ENCODE results near the gene OTUD5.

The OTUD5 gene

GRCh38 chrX:48974033-48974432, 16.6 kb upstream of the OTUD5 start:
- H4K20me1 ChIP-seq (ENCODE audit: insufficient read depth, low read length): no peaks in the 10 kb centered on the region
- TF ChIP-seq CTCF (IDR thresholded peaks at IDR 0.05; ENCODE audit: low read length) (no peak), EZH2 (IDR thresholded peaks at IDR 0.05; ENCODE audit: borderline replicate concordance, low read length) (no peak)
- no peaks in the 10 kb centered on the region for H3F3A ChIP-seq (ENCODE audit: insufficient read depth, low read length)

GRCh38 chrX:48972220-48973164, 15.1 kb upstream of the OTUD5 start:
- Histone ChIP-seq H3F3A (ENCODE audit: insufficient read depth, low read length) (no peaks in the 10 kb centered on the region), H4K20me1 (ENCODE audit: insufficient read depth, low read length) (no peaks in the 10 kb centered on the region), H3K36me3 (ENCODE audit: insufficient read depth, low read length) (peaks cover 15% of the 10 kb centered on the region), H3K9me3 (ENCODE audit: low read length) (no peaks in the 10 kb centered on the region), H3K9me2 (ENCODE audit: low read depth, low read length) (no peaks in the 10 kb centered on the region), H3K4me2 (ENCODE audit: low read length) (no peak overlapping the region), H3K9ac (ENCODE audit: low read length) (no peak overlapping the region), H3K27ac (ENCODE audit: low read depth, low read length, poor library complexity, severe bottlenecking) (no peak overlapping the region), H3K4me1 (ENCODE audit: insufficient read depth, low read length, severe bottlenecking) (peaks cover 4% of the 10 kb centered on the region), H3K79me2 (ENCODE audit: insufficient read depth, low read length) (no peaks in the 10 kb centered on the region), H3K27me3 (ENCODE audit: insufficient read depth, low read length) (no peaks in the 10 kb centered on the region), H2AFZ (ENCODE audit: low read length) (no peak overlapping the region), H3K4me3 (ENCODE audit: low read depth, low read length, poor library complexity, severe bottlenecking) (no peak overlapping the region)
- TF ChIP-seq EZH2 (IDR thresholded peaks at IDR 0.05; ENCODE audit: borderline replicate concordance, low read length) (no peak), CTCF (IDR thresholded peaks at IDR 0.05; ENCODE audit: low read length) (peak; percentile 58; the same call in 1 of the 2 replicates)

More at GRCh38 chrX:48974033-48974432, 16.6 kb upstream of the OTUD5 start:
- Histone ChIP-seq H3K4me3 (ENCODE audit: low read depth, low read length, poor library complexity, severe bottlenecking) (no peak overlapping the region), H2AFZ (ENCODE audit: low read length) (no peak overlapping the region), H3K27me3 (ENCODE audit: insufficient read depth, low read length) (no peaks in the 10 kb centered on the region), H3K4me1 (ENCODE audit: insufficient read depth, low read length, severe bottlenecking) (peaks cover 4% of the 10 kb centered on the region), H3K36me3 (ENCODE audit: insufficient read depth, low read length) (peaks cover 24% of the 10 kb centered on the region), H3K9ac (ENCODE audit: low read length) (no peak overlapping the region), H3K9me2 (ENCODE audit: low read depth, low read length) (no peaks in the 10 kb centered on the region), H3K79me2 (ENCODE audit: insufficient read depth, low read length) (no peaks in the 10 kb centered on the region), H3K4me2 (ENCODE audit: low read length) (no peak overlapping the region), H3K9me3 (ENCODE audit: low read length) (no peaks in the 10 kb centered on the region), H3K27ac (ENCODE audit: low read depth, low read length, poor library complexity, severe bottlenecking) (no peak overlapping the region)

DNA sequence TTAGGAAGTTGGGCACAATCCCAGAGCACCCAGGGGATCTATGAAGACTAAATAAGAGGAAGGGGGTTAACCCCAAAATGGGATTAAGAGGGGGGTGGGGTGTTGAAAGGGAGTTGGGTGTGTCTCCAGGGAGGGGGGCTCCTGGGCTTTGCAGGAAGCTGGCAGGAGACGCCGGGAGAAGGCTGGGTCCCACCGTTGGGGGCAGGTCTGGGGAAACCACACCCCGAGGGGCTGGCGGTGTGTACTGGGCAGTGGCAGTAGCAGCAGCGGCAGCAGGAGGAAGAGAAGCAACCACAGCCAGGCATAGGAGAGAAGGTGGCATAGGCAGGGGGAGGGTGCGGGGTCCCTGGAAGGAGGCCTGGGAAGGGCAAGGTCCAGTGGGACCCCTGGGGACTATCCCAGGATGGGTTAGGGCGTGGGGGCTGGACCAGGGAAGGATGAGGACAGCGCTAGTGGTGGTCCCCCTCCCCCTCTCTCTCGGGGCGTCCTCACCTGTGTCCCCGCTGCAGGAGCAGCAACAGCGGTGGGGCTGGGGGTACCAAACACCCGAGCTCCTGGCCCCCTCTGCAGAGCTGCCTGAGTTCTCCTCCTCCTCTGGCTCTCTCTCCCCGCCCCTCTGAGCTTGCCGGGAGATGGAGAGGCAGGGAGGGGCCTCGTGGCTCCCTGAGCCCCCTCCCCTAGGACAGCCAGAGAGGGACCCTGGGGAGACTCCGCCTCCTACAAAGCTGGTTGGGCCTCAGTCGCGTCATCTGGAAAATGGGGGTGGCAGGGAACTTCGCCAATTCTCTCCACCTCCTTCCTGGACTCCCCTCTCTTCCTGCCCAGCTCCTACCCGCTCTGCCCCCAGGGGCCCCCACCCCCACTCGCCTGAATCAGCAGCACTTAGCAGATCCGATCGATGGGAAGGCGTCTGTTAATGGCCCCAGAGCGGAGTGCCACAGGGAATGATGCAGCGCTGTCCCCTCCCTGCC, 14.1 kb upstream of the OTUD5 start, which contains the start of gene KCND1:
Gene KCND1, minus strand, starts transcription at position 596 of the 971 bp plus-strand sequence. CDS start 1,573 bp downstream, outside the sequence.
- H4K20me1 ChIP-seq (ENCODE audit: insufficient read depth, low read length): no peaks in the 10 kb centered on the region
- no peak within 1 kb of the TSS; the same call in 1 of the 2 replicates for H3K4me2 ChIP-seq (ENCODE audit: low read length)
- no peaks in the 10 kb centered on the region for H3K9me2 ChIP-seq (ENCODE audit: low read depth, low read length)
- H3K4me3 ChIP-seq (ENCODE audit: low read depth, low read length, poor library complexity, severe bottlenecking): no peak within 1 kb of the TSS
- H3K4me1 ChIP-seq (ENCODE audit: insufficient read depth, low read length, severe bottlenecking): peaks cover 4% of the 10 kb centered on the region
- no peaks in the 10 kb centered on the region for H3F3A ChIP-seq (ENCODE audit: insufficient read depth, low read length)
- H3K27ac ChIP-seq (ENCODE audit: low read depth, low read length, poor library complexity, severe bottlenecking): no peak within 1 kb of the TSS
- H3K27me3 ChIP-seq (ENCODE audit: insufficient read depth, low read length): no peaks in the 10 kb centered on the region
- no peaks in the 10 kb centered on the region for H3K79me2 ChIP-seq (ENCODE audit: insufficient read depth, low read length)
- H3K9ac ChIP-seq (ENCODE audit: low read length): no peak within 1 kb of the TSS
- H2AFZ ChIP-seq (ENCODE audit: low read length): no peak within 1 kb of the TSS
- peaks cover 14% of the 10 kb centered on the region for H3K36me3 ChIP-seq (ENCODE audit: insufficient read depth, low read length)
- TF ChIP-seq EZH2 (IDR thresholded peaks at IDR 0.05; ENCODE audit: borderline replicate concordance, low read length): no peak
- TF ChIP-seq CTCF (IDR thresholded peaks at IDR 0.05; ENCODE audit: low read length): no peak
- H3K9me3 ChIP-seq (ENCODE audit: low read length): no peaks in the 10 kb centered on the region
